Calu3 (cell line): ENCODE measurements around the gene GRXCR1. TPM values are rescaled to one million over a fixed set of nuclear protein-coding genes. Genes with fewer than 3 reads are reported as not detected.

Experiments used
- BruUV-seq: library from RNA; stranded (reverse); fragments of 400-500 nt; replicated peaks from 2 replicates; lab custom pipeline; 2021; lab: Mats Ljungman, UMichigan
- CTCF ChIA-PET: fragments of 300-600 bp; sonication (Branson Sonifier 250); formaldehyde crosslinking; loops from one replicate; lab custom pipeline; 2022; ENCODE audit warnings: antibody characterized with exemption; lab: Charles Lee
- DNase-seq: peaks from one replicate; pipeline ENCODE4 v3.0.0; 2022
- H3K27ac Mint-ChIP-seq: one replicate; pipeline ENCODE4 v1.8.0; 2022; ENCODE audit warnings: mixed read lengths; ENCODE audit not compliant: unreplicated experiment
- H3K27me3 Mint-ChIP-seq: one replicate; pipeline ENCODE4 v1.8.0; 2022; ENCODE audit warnings: mixed read lengths; ENCODE audit not compliant: unreplicated experiment
- H3K36me3 Mint-ChIP-seq: one replicate; pipeline ENCODE4 v1.8.0; 2022; ENCODE audit warnings: mild to moderate bottlenecking, moderate library complexity, mixed read lengths; ENCODE audit not compliant: insufficient read depth, unreplicated experiment
- H3K4me1 Mint-ChIP-seq: one replicate; pipeline ENCODE4 v1.8.0; 2022; ENCODE audit warnings: mild to moderate bottlenecking, low read depth, mixed read lengths; ENCODE audit not compliant: unreplicated experiment
- H3K4me3 Mint-ChIP-seq: one replicate; pipeline ENCODE4 v1.8.0; 2022; ENCODE audit warnings: mild to moderate bottlenecking, low read depth, moderate library complexity, mixed read lengths; ENCODE audit not compliant: unreplicated experiment
- H3K9me3 Mint-ChIP-seq: one replicate; pipeline ENCODE4 v1.8.0; 2022; ENCODE audit warnings: low read depth, mixed read lengths; ENCODE audit not compliant: unreplicated experiment
- intact Hi-C: fragments of 100-400 bp; cut with micrococcal nuclease; formaldehyde crosslinking; loops from one replicate; pipeline ENCODE4 v1.10.0; 2022; ENCODE audit not compliant: unreplicated experiment
- total RNA-seq: library from RNA; stranded (reverse); gene quantifications from 2 replicates; pipeline ENCODE4 v1.2.3, GENCODE V29; 2022
- TF ChIP-seq, protein P1 (sequence below): fragments of 200-600 bp; IDR thresholded peaks from one replicate; pipeline ENCODE4 v1.8.0; 2022; ENCODE audit warnings: antibody characterized with exemption; ENCODE audit not compliant: unreplicated experiment

Gene GRXCR1
- total RNA-seq, 1 experiment from 2014 or later = not detected

DNA sequence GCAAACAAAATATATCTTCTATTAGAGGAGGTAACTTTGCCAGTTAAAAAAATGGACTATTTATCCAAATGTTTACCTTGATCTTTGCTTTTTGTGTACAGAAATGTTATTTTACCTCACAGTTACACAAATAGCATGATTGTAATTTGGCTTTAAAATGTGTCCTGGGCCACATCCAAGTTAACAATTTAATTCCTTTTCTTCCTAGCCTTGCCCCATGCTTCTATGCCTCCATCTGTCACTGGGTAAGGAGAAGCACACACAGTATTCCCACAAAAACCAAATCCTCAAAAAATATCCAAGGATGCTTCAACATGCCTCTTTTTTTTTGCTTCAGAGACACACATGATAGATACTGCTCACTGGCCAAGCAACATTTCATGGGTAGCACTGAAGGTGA is 30.9 kb downstream of the GRXCR1 start:
- BruUV-seq = no TSS peak
- Mint-ChIP-seq H3K9me3 (peaks cover 15% of the 10 kb centered on the region), H3K36me3 (no peaks in the 10 kb centered on the region), H3K27ac (no peak overlapping the region), H3K4me3 (no peak overlapping the region), H3K27me3 (no peaks in the 10 kb centered on the region), H3K4me1 (no peaks in the 10 kb centered on the region)
- CTCF ChIA-PET = no interaction called here
- intact Hi-C loops = no loop called here
- TF ChIP-seq, protein P1, sequence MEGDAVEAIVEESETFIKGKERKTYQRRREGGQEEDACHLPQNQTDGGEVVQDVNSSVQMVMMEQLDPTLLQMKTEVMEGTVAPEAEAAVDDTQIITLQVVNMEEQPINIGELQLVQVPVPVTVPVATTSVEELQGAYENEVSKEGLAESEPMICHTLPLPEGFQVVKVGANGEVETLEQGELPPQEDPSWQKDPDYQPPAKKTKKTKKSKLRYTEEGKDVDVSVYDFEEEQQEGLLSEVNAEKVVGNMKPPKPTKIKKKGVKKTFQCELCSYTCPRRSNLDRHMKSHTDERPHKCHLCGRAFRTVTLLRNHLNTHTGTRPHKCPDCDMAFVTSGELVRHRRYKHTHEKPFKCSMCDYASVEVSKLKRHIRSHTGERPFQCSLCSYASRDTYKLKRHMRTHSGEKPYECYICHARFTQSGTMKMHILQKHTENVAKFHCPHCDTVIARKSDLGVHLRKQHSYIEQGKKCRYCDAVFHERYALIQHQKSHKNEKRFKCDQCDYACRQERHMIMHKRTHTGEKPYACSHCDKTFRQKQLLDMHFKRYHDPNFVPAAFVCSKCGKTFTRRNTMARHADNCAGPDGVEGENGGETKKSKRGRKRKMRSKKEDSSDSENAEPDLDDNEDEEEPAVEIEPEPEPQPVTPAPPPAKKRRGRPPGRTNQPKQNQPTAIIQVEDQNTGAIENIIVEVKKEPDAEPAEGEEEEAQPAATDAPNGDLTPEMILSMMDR = no peak
- DNase-seq = no peak

GRCh38 chr4:42925921-42926320 is 33.4 kb downstream of the GRXCR1 start:
- no peak for DNase-seq
- Mint-ChIP-seq H3K4me3 (no peak overlapping the region), H3K9me3 (peaks cover 13% of the 10 kb centered on the region), H3K27me3 (no peaks in the 10 kb centered on the region), H3K4me1 (no peaks in the 10 kb centered on the region), H3K36me3 (no peaks in the 10 kb centered on the region), H3K27ac (no peak overlapping the region)
- no TSS peak for BruUV-seq
- TF ChIP-seq, protein P1 = no peak
- CTCF ChIA-PET = no interaction called here
- intact Hi-C loops = no loop called here

GRCh38 chr4:42927946-42928345 is 35.4 kb downstream of the GRXCR1 start:
- BruUV-seq = no TSS peak
- CTCF ChIA-PET = no interaction called here
- intact Hi-C loops = no loop called here
- no peak overlapping the region for H3K4me3 Mint-ChIP-seq
- H3K27ac Mint-ChIP-seq = no peak overlapping the region
- TF ChIP-seq, protein P1 = no peak
- H3K27me3 Mint-ChIP-seq = no peaks in the 10 kb centered on the region
- H3K4me1 Mint-ChIP-seq = no peaks in the 10 kb centered on the region
- no peak for DNase-seq
- H3K9me3 Mint-ChIP-seq = peaks cover 13% of the 10 kb centered on the region
- no peaks in the 10 kb centered on the region for H3K36me3 Mint-ChIP-seq

GRCh38 chr4:42928582-42928981 is 36.1 kb downstream of the GRXCR1 start:
- CTCF ChIA-PET = no interaction called here
- no peaks in the 10 kb centered on the region for H3K27me3 Mint-ChIP-seq
- BruUV-seq = no TSS peak
- H3K36me3 Mint-ChIP-seq = no peaks in the 10 kb centered on the region
- no peak overlapping the region for H3K4me3 Mint-ChIP-seq
- peaks cover 13% of the 10 kb centered on the region for H3K9me3 Mint-ChIP-seq
- DNase-seq = no peak
- TF ChIP-seq, protein P1 = no peak
- no peaks in the 10 kb centered on the region for H3K4me1 Mint-ChIP-seq
- intact Hi-C loops = no loop called here
- H3K27ac Mint-ChIP-seq = no peak overlapping the region

DNA sequence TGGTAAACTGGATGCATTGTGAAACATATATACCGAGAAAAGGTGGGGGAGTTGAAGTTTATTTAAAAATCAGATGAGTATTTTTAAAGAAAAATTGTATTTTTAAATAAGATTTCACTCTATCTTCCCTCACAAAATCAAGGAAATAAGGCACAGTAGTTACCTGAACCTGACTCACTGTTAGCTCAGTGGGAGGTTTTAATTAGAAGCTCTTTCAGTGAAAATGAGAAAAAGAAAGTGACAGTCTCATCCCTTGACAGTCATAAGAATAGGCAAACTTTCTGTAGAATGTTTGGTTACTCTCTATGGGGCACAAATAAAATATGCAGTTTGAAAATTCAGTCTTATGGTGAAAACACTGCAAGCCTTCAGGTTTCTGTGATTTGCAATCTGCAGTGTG is 49.7 kb downstream of the GRXCR1 start:
- Mint-ChIP-seq H3K4me1 (no peaks in the 10 kb centered on the region), H3K27ac (no peak overlapping the region), H3K27me3 (no peaks in the 10 kb centered on the region), H3K4me3 (no peak overlapping the region), H3K36me3 (no peaks in the 10 kb centered on the region), H3K9me3 (peaks cover 4% of the 10 kb centered on the region)
- TF ChIP-seq, protein P1 = no peak
- BruUV-seq = no TSS peak
- intact Hi-C loops = no loop called here
- CTCF ChIA-PET = no interaction called here
- no peak for DNase-seq
